LHCN-M2 (cell line): ENCODE measurements around the gene PLOD1. TPM values are rescaled to one million over a fixed set of nuclear protein-coding genes. Genes with fewer than 3 reads are reported as not detected.
"Not testable (repeated sequence)": the region's sequence is repeated elsewhere in the genome, so short reads cannot be mapped to it uniquely, and the experiment has no call there.

Experiments used
- DNase-seq: peaks from one replicate; pipeline ENCODE4 v3.0.0-alpha.2; 2012; ENCODE audit warnings: low read depth
- total RNA-seq: library from RNA; depleted of rRNA; stranded (reverse); fragments of >200 nt; gene quantifications from 2 replicates; pipeline ENCODE4 v1.2.3, GENCODE V29; 2014

Gene PLOD1
- total RNA-seq, 1 experiment from 2014 or later, result 458 TPM

GRCh38 chr1:12005488-12006166, 71.1 kb downstream of the PLOD1 start:
- no peak for DNase-seq

- DNase-seq, result no peak
These were observed 71.8 kb downstream of the PLOD1 start for GRCh38 chr1:12006167-12006921.

- no peak for DNase-seq
These were observed 72.7 kb downstream of the PLOD1 start for GRCh38 chr1:12007204-12007603.

GRCh38 chr1:12008355-12008754, 73.8 kb downstream of the PLOD1 start:
- DNase-seq, result not testable (repeated sequence)

- no peak for DNase-seq
These were observed 74.9 kb downstream of the PLOD1 start for GRCh38 chr1:12009318-12009947.

GRCh38 chr1:12010746-12011570, 76.4 kb downstream of the PLOD1 start:
- DNase-seq, result no peak

- DNase-seq, result no peak
These were observed 77.5 kb downstream of the PLOD1 start for GRCh38 chr1:12011998-12012397.

GRCh38 chr1:12012560-12013316, 78.2 kb downstream of the PLOD1 start:
- DNase-seq, result peak; percentile 35

- DNase-seq, result peak; percentile 75
These were observed 79.8 kb downstream of the PLOD1 start for GRCh38 chr1:12014141-12014991.

GRCh38 chr1:12015001-12015491, 80.5 kb downstream of the PLOD1 start:
- no peak for DNase-seq

GRCh38 chr1:12015499-12015898, 81.0 kb downstream of the PLOD1 start:
- no peak for DNase-seq

GRCh38 chr1:12016182-12016581, 81.7 kb downstream of the PLOD1 start:
- DNase-seq, result no peak

- no peak for DNase-seq
These were observed 85.5 kb downstream of the PLOD1 start for GRCh38 chr1:12019858-12020509.

- DNase-seq, result no peak
These were observed 87.1 kb downstream of the PLOD1 start for GRCh38 chr1:12021616-12022015.

GRCh38 chr1:12022036-12022435, 87.5 kb downstream of the PLOD1 start:
- no peak for DNase-seq
